Parathyroid adenoma (tissue), 2 donors: ENCODE measurements around the gene CA14.
A peak's percentile ranks its signal among the peaks of the same experiment; 100 is the strongest.

ENCODE experiments used
- H2AFZ ChIP-seq: fragments of 300-600 bp; sonication (generic); one replicate; pipeline ENCODE4 v1.7.0; 2017; ENCODE audit warnings: antibody characterized with exemption, mild to moderate bottlenecking
- H3K27ac ChIP-seq: fragments of 300-600 bp; sonication (generic); one replicate; pipeline ENCODE4 v1.7.0; 2017
- H3K27me3 ChIP-seq: fragments of 300-600 bp; sonication (generic); one replicate; pipeline ENCODE4 v1.7.0; 2017; ENCODE audit warnings: low read length; ENCODE audit not compliant: control insufficient read depth, insufficient read depth
- H3K36me3 ChIP-seq: fragments of 300-600 bp; sonication (generic); one replicate; pipeline ENCODE4 v1.7.0; 2017; ENCODE audit warnings: low read length; ENCODE audit not compliant: control insufficient read depth, insufficient read depth
- H3K4me1 ChIP-seq: fragments of 300-600 bp; sonication (generic); one replicate; pipeline ENCODE4 v1.7.0; 2017; ENCODE audit warnings: control low read depth
- H3K4me2 ChIP-seq: fragments of 300-600 bp; sonication (generic); one replicate; pipeline ENCODE4 v1.7.0; 2017; ENCODE audit warnings: low read length
- H3K4me3 ChIP-seq: fragments of 300-600 bp; sonication (generic); one replicate; pipeline ENCODE4 v1.7.0; 2017; ENCODE audit warnings: low read depth, low read length
- H3K79me2 ChIP-seq: fragments of 300-600 bp; sonication (generic); one replicate; pipeline ENCODE4 v1.7.0; 2017; ENCODE audit warnings: control low read depth
- H3K9ac ChIP-seq: fragments of 300-600 bp; sonication (generic); one replicate; pipeline ENCODE4 v1.7.0; 2017; ENCODE audit warnings: mild to moderate bottlenecking
- H3K9me3 ChIP-seq: fragments of 300-600 bp; sonication (generic); one replicate; pipeline ENCODE4 v1.7.0; 2017; ENCODE audit warnings: low read length; ENCODE audit not compliant: control insufficient read depth
- TF ChIP-seq, protein P1 (sequence below): fragments of 300-600 bp; sonication (generic); IDR thresholded peaks from one replicate; pipeline ENCODE4 v1.7.0; 2017; ENCODE audit warnings: antibody characterized with exemption, mild to moderate bottlenecking
- donor health status: primary hyperparathyroidism.

The CA14 gene

DNA sequence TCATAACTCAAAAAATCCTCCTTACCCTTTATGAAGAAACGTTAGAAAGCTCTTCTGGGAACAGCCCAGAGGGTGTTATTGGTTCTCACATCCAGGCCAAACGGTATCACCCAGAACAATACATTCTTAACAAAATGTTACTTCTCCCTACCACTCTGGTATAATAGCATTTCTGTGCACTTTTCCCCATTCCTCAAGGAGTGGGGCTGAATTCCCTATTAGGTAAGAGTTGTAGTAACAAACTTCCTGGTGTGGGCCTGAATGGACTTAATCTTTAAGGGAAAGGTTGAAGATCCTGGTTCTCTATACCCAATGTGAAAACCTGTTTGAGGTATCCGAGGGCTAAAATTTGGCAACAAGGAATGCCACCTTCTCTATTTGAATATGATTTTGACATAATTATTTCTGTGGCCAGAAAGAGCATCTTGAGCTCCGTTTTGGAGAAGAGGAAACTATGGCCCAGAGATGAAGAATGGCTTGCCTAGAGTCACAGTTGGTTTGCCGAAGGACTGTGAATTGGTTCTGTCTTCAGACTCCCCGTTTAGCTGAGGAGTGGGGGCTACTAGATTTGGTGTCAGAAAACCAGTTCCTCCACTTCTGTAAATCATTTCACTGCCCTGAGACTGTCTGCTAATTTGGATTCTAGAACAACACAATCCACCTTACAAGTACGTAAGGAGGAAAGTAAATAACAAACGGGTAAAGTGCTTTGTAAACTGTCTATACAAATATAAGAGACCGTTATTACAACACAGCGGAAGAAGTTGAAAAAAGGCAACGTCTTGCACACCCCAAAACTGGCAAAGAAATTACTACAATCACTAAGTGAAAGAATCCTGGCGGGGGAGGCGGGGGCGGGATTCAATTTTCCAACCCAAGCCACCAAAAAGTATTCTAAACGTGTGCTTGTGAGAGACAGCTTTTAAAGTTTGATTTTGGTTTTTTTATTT is 23.9 kb upstream of the CA14 start:
- H3K9me3 ChIP-seq, result no peaks in the 10 kb centered on the region
- no peaks in the 10 kb centered on the region for H3K27me3 ChIP-seq
- peaks cover 2% of the 10 kb centered on the region for H3K4me1 ChIP-seq
- H3K4me3 ChIP-seq, result peak overlapping the region; percentile 94
- peak overlapping the region; percentile 83 for H2AFZ ChIP-seq
- no peaks in the 10 kb centered on the region for H3K79me2 ChIP-seq
- H3K36me3 ChIP-seq, result no peaks in the 10 kb centered on the region
- TF ChIP-seq, protein P1, sequence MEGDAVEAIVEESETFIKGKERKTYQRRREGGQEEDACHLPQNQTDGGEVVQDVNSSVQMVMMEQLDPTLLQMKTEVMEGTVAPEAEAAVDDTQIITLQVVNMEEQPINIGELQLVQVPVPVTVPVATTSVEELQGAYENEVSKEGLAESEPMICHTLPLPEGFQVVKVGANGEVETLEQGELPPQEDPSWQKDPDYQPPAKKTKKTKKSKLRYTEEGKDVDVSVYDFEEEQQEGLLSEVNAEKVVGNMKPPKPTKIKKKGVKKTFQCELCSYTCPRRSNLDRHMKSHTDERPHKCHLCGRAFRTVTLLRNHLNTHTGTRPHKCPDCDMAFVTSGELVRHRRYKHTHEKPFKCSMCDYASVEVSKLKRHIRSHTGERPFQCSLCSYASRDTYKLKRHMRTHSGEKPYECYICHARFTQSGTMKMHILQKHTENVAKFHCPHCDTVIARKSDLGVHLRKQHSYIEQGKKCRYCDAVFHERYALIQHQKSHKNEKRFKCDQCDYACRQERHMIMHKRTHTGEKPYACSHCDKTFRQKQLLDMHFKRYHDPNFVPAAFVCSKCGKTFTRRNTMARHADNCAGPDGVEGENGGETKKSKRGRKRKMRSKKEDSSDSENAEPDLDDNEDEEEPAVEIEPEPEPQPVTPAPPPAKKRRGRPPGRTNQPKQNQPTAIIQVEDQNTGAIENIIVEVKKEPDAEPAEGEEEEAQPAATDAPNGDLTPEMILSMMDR, result no peak
- peak overlapping the region; percentile 90 for H3K4me2 ChIP-seq
- H3K9ac ChIP-seq, result no peak overlapping the region
- H3K27ac ChIP-seq, result peak overlapping the region; percentile 95

DNA sequence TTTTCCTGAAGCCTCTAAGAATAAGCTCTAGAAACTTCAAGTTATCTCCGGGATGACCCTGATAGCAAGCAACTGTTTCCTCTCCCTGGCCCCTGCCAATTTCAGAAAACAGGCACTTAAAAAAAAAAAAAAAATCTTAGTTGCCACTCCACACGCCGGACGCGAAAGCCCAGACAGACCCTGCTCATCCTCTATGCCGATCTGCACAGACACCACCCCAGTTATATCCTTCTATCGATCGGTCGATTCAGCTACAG is 23.3 kb upstream of the CA14 start:
- H3K9me3 ChIP-seq, result no peaks in the 10 kb centered on the region
- TF ChIP-seq, protein P1, result no peak
- H3K4me3 ChIP-seq, result peak overlapping the region; percentile 94
- H3K36me3 ChIP-seq, result no peaks in the 10 kb centered on the region
- H2AFZ ChIP-seq, result peak overlapping the region; percentile 83
- H3K9ac ChIP-seq, result no peak overlapping the region
- H3K27me3 ChIP-seq, result no peaks in the 10 kb centered on the region
- peaks cover 2% of the 10 kb centered on the region for H3K4me1 ChIP-seq
- H3K27ac ChIP-seq, result peak overlapping the region; percentile 95
- H3K79me2 ChIP-seq, result no peaks in the 10 kb centered on the region
- H3K4me2 ChIP-seq, result peak overlapping the region; percentile 90

DNA sequence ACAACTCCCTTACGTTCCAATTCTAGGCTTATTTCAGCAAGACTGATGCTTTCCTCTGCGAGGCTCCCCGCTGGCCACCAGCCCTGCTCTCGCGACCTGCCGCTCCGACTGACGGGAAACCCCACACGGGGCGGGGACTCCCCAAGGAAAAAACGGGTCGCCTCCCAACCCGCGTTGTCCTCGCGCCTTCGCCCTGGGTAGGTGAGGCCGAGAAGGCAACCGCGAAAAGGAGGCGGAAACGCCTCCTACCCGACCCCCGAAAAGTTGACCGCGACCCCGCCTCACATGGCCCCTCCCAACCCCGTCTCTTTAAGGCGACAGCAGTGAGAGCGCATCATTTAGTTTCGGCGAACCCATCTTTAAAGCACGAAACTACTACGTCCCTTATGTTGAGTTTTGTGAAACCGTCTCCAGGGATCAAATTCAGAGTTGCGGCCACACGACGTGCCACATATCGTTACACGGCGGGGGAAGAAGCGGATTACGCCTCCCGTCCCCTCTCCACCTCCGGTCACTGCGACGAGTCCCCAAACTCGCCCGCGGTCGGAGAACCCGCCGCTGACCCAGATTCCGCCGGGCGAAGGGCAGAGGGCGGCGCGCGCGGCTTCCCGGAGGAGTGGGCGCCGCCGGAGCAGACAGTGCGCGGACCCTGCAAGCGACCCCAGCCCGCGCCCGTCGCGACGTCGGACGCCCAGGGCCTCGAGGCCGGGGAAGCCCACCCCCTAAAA is 22.8 kb upstream of the CA14 start:
- Histone ChIP-seq H3K79me2 (no peaks in the 10 kb centered on the region), H2AFZ (peak overlapping the region; percentile 83), H3K27me3 (no peaks in the 10 kb centered on the region), H3K4me3 (peak overlapping the region; percentile 94), H3K27ac (peak overlapping the region; percentile 95), H3K9ac (peak overlapping the region; percentile 87), H3K36me3 (no peaks in the 10 kb centered on the region), H3K4me2 (peak overlapping the region; percentile 90), H3K9me3 (no peaks in the 10 kb centered on the region), H3K4me1 (peaks cover 2% of the 10 kb centered on the region)
- TF ChIP-seq, protein P1, result no peak

DNA sequence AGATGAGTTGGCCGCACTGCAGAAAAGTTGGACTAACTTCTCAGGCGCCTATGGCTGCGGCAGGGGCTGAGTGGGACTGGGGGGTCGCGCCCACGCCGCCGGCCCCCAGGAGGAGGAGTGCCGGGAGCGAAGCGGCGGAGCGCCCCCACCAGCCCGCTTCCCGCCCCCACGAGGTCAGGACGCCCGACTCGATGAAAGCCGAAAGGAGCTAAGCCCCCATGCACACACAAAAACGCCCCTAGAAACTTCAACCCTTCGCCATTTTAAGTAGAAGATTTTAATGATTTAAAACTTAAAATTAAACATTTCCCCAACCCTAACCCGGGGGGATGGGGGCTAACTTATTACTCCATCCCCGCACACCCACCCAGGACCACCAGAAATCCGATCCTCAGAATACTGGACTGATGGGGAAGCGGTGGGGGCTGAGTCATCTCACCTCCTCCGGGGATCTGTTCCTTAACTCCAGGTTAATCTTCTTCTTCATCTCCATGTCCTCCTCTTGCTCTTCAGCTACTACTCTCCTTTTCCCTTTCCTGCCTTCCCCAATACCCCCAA is 22.2 kb upstream of the CA14 start:
- Histone ChIP-seq H3K4me1 (peaks cover 2% of the 10 kb centered on the region), H3K4me2 (peak overlapping the region; percentile 90), H3K79me2 (no peaks in the 10 kb centered on the region), H3K27me3 (no peaks in the 10 kb centered on the region), H3K4me3 (peak overlapping the region; percentile 94), H3K9me3 (no peaks in the 10 kb centered on the region), H3K27ac (peak overlapping the region; percentile 95), H3K9ac (peak overlapping the region; percentile 87), H3K36me3 (no peaks in the 10 kb centered on the region), H2AFZ (peak overlapping the region; percentile 83)
- TF ChIP-seq, protein P1, result no peak
